Measurements from ENCODE around the gene PHACTR3.
A peak's percentile ranks its signal among the peaks of the same experiment; 100 is the strongest.

Gene PHACTR3

DNA sequence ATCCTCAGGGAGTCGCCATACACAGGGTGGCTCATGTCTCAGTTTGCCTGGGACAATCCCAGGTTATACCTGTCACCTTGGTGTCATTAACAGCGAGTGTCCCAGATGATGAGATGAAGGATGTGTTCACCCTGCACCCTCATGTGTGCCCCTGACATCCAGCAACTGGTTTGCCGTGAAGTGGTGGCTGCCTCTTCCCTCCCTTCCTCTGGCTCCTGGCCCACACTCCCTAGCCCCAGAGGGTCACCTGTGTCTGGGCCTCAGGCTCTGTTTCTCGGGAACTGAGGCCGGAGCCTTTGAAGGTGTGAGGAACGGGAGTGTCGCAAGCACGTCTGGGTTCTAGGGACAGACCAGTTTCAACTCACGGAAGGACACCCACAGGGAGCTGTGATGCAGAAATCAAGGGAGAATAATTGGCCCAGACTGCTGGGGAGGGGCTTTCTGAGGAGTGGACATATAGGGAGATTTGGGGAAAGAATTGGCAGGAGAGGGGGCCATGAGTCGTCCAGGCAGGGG, 35.8 kb upstream of the PHACTR3 start:
- no peak for DNase-seq
- no peak overlapping the region for H3K4me2 ChIP-seq (ENCODE audit: low read length)

DNA sequence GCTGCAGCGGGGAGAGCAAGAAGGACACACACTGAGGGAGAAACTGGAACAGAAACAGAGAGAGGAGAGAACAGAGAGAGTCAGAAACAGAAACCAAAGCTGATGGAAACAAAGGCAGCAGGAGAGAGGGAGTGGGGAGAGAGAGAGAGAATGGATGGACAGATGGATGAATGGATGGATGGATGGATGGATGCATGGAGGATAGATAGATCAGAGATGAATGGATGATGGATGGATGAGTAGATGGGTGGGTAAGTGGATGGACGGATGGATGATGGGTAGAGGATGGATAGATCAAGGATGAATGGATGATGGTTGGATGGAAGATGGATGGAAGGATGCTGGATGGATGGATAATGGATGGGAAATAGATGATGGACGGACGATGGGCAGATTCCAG, 35.0 kb upstream of the PHACTR3 start:
- Histone ChIP-seq H4K91ac (ENCODE audit: low read depth, low read length) (no peak overlapping the region), H3K4ac (ENCODE audit: low read depth, low read length) (no peak overlapping the region), H3K23ac (ENCODE audit: low read length) (no peak overlapping the region), H2AFZ (ENCODE audit: insufficient read depth, low read length, poor library complexity) (no peak overlapping the region), H3K4me2 (ENCODE audit: low read length) (no peak overlapping the region), H2BK5ac (ENCODE audit: low read depth, low read length, poor library complexity) (no peak overlapping the region), H3K14ac (ENCODE audit: low read length) (no peak overlapping the region), H2BK12ac (ENCODE audit: low read length) (no peak overlapping the region), H3K27me3 (ENCODE audit: insufficient read depth, low read length) (no peaks in the 10 kb centered on the region), H4K8ac (ENCODE audit: low read depth, low read length) (no peak overlapping the region), H2AK5ac (ENCODE audit: low read length) (no peak overlapping the region), H3K9ac (ENCODE audit: low read length) (no peak overlapping the region), H3K4me3 (ENCODE audit: low read depth, low read length) (no peak overlapping the region), H2BK120ac (ENCODE audit: insufficient read depth, low read length, poor library complexity) (no peak overlapping the region), H3K18ac (ENCODE audit: low read length) (no peak overlapping the region), H3K9me3 (ENCODE audit: insufficient read depth, low read depth, low read length) (peaks cover 9% of the 10 kb centered on the region), H4K12ac (ENCODE audit: low read depth, low read length) (no peak overlapping the region), H3K79me2 (ENCODE audit: control insufficient read depth, insufficient read depth, low read length, poor library complexity) (no peaks in the 10 kb centered on the region), H3K4me1 (ENCODE audit: control insufficient read depth in 1 of 2, insufficient read depth in 2 of 2, low read length in 2 of 2) (no peaks in the 10 kb centered on the region), H3K79me1 (ENCODE audit: low read length) (no peaks in the 10 kb centered on the region), H3K27ac (ENCODE audit: low read depth, low read length) (no peak overlapping the region), H3K36me3 (ENCODE audit: control insufficient read depth in 1 of 2, insufficient read depth in 2 of 2, low read length in 2 of 2) (no peaks in the 10 kb centered on the region)
- DNase-seq: no peak
- WGBS (ENCODE audit: extremely low coverage, insufficient coverage, insufficient read length): 100% methylated on average over 2 of the region's 4 CpGs

More for the DNA sequence above, 35.8 kb upstream of the PHACTR3 start:
- Histone ChIP-seq H3K79me1 (ENCODE audit: low read length) (no peaks in the 10 kb centered on the region), H2AK5ac (ENCODE audit: low read length) (no peak overlapping the region), H2BK12ac (ENCODE audit: low read length) (no peak overlapping the region), H3K14ac (ENCODE audit: low read length) (no peak overlapping the region), H3K23ac (ENCODE audit: low read length) (no peak overlapping the region), H3K9ac (ENCODE audit: low read length) (no peak overlapping the region), H4K8ac (ENCODE audit: low read depth, low read length) (no peak overlapping the region), H3K9me3 (ENCODE audit: insufficient read depth, low read depth, low read length) (peaks cover 9% of the 10 kb centered on the region), H3K4me3 (ENCODE audit: low read depth, low read length) (no peak overlapping the region), H4K12ac (ENCODE audit: low read depth, low read length) (no peak overlapping the region), H3K18ac (ENCODE audit: low read length) (no peak overlapping the region), H2BK5ac (ENCODE audit: low read depth, low read length, poor library complexity) (no peak overlapping the region), H4K91ac (ENCODE audit: low read depth, low read length) (no peak overlapping the region), H3K36me3 (ENCODE audit: control insufficient read depth in 1 of 2, insufficient read depth in 2 of 2, low read length in 2 of 2) (no peaks in the 10 kb centered on the region), H3K4ac (ENCODE audit: low read depth, low read length) (no peak overlapping the region), H3K79me2 (ENCODE audit: control insufficient read depth, insufficient read depth, low read length, poor library complexity) (no peaks in the 10 kb centered on the region), H2BK120ac (ENCODE audit: insufficient read depth, low read length, poor library complexity) (no peak overlapping the region), H3K4me1 (ENCODE audit: control insufficient read depth in 1 of 2, insufficient read depth in 2 of 2, low read length in 2 of 2) (no peaks in the 10 kb centered on the region), H3K27ac (ENCODE audit: low read depth, low read length) (no peak overlapping the region), H3K27me3 (ENCODE audit: insufficient read depth, low read length) (no peaks in the 10 kb centered on the region), H2AFZ (ENCODE audit: insufficient read depth, low read length, poor library complexity) (no peak overlapping the region)
- no CpG with 5 or more reads among the region's 10 CpGs for WGBS (ENCODE audit: extremely low coverage, insufficient coverage, insufficient read length)

DNA sequence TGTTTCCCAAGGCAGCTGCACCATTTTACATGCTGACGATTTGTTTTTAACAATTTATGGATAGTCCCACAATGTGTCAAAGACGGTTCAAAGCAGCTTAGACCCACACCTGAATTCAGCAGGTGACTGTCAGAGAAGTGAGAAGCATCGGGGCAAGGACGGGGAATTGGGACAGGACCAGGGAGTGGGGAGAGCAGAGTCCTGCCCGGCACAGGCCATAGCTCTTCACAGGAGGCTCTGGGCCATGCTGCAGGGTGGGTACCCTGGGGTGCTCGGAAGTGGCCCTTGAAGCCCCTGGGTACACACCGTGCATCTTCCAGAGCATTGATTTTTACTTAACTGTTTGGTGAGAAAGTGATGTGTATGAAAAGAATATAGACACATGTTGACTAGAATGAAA, 33.2 kb upstream of the PHACTR3 start:
- Histone ChIP-seq H3K18ac (ENCODE audit: low read length) (no peak overlapping the region), H4K91ac (ENCODE audit: low read depth, low read length) (no peak overlapping the region), H3K4me3 (ENCODE audit: low read depth, low read length) (no peak overlapping the region), H3K9ac (ENCODE audit: low read length) (no peak overlapping the region), H2BK12ac (ENCODE audit: low read length) (no peak overlapping the region), H2AFZ (ENCODE audit: insufficient read depth, low read length, poor library complexity) (no peak overlapping the region), H2BK5ac (ENCODE audit: low read depth, low read length, poor library complexity) (no peak overlapping the region), H3K27me3 (ENCODE audit: insufficient read depth, low read length) (peaks cover 10% of the 10 kb centered on the region), H3K23ac (ENCODE audit: low read length) (no peak overlapping the region), H4K12ac (ENCODE audit: low read depth, low read length) (no peak overlapping the region), H3K4ac (ENCODE audit: low read depth, low read length) (no peak overlapping the region), H3K79me2 (ENCODE audit: control insufficient read depth, insufficient read depth, low read length, poor library complexity) (no peaks in the 10 kb centered on the region), H3K4me2 (ENCODE audit: low read length) (no peak overlapping the region), H3K27ac (ENCODE audit: low read depth, low read length) (no peak overlapping the region), H3K14ac (ENCODE audit: low read length) (no peak overlapping the region), H3K9me3 (ENCODE audit: insufficient read depth, low read depth, low read length) (peaks cover 4% of the 10 kb centered on the region), H3K36me3 (ENCODE audit: control insufficient read depth in 1 of 2, insufficient read depth in 2 of 2, low read length in 2 of 2) (no peaks in the 10 kb centered on the region), H3K79me1 (ENCODE audit: low read length) (no peaks in the 10 kb centered on the region), H2AK5ac (ENCODE audit: low read length) (no peak overlapping the region), H4K8ac (ENCODE audit: low read depth, low read length) (no peak overlapping the region), H3K4me1 (ENCODE audit: control insufficient read depth in 1 of 2, insufficient read depth in 2 of 2, low read length in 2 of 2) (no peaks in the 10 kb centered on the region), H2BK120ac (ENCODE audit: insufficient read depth, low read length, poor library complexity) (no peak overlapping the region)
- no CpG with 5 or more reads among the region's 7 CpGs for WGBS (ENCODE audit: extremely low coverage, insufficient coverage, insufficient read length)
- no peak for DNase-seq

DNA sequence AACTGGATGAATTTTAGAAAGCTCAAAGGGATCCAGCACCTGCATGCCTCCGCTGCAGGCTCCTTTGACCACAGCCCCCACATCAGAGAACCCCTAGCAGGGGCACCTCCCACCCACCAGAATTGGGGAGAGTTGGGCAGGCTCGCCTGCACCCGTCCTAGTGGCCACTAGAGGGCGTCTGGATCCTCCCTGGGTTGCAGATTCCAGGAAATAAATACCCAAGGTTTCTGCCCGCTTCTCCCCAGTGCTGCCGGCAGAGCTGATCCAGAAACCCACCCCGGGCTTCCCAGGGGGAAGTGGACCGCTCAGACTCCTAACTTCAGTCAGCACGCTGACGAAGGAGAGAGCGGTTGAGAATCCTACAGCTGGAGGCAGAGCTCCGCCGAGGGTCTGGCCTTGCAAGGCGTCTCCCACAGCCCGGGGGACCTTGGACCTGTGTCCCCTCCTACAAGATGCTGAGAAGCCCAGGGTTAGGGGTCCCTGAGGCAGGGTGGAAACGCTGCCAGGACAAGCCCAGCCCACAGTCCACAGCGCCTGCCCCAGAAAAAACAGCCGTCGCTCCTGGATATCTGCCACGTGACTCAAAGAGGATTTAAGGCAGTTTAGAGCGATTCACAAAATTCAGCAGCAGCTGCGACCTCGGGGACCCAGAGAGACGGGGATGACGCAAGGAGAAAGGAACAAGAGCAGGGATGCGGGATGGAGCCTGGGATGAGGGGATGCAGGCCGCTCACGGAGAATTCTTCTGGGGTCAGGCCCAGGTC, 32.6 kb upstream of the PHACTR3 start:
- Histone ChIP-seq H4K12ac (ENCODE audit: low read depth, low read length) (no peak overlapping the region), H3K27me3 (ENCODE audit: insufficient read depth, low read length) (peaks cover 15% of the 10 kb centered on the region), H3K9me3 (ENCODE audit: insufficient read depth, low read depth, low read length) (peaks cover 4% of the 10 kb centered on the region), H4K91ac (ENCODE audit: low read depth, low read length) (no peak overlapping the region), H3K27ac (ENCODE audit: low read depth, low read length) (no peak overlapping the region), H3K9ac (ENCODE audit: low read length) (peak overlapping the region; percentile 6), H3K4me1 (ENCODE audit: control insufficient read depth in 1 of 2, insufficient read depth in 2 of 2, low read length in 2 of 2) (no peaks in the 10 kb centered on the region), H3K18ac (ENCODE audit: low read length) (no peak overlapping the region), H3K14ac (ENCODE audit: low read length) (no peak overlapping the region), H2BK12ac (ENCODE audit: low read length) (no peak overlapping the region), H2AFZ (ENCODE audit: insufficient read depth, low read length, poor library complexity) (no peak overlapping the region), H4K8ac (ENCODE audit: low read depth, low read length) (peak overlapping the region; percentile 26), H2BK5ac (ENCODE audit: low read depth, low read length, poor library complexity) (no peak overlapping the region), H3K4ac (ENCODE audit: low read depth, low read length) (no peak overlapping the region), H3K4me3 (ENCODE audit: low read depth, low read length) (no peak overlapping the region), H2AK5ac (ENCODE audit: low read length) (no peak overlapping the region), H3K36me3 (ENCODE audit: control insufficient read depth in 1 of 2, insufficient read depth in 2 of 2, low read length in 2 of 2) (no peaks in the 10 kb centered on the region), H2BK120ac (ENCODE audit: insufficient read depth, low read length, poor library complexity) (no peak overlapping the region), H3K23ac (ENCODE audit: low read length) (no peak overlapping the region), H3K4me2 (ENCODE audit: low read length) (peak overlapping the region; percentile 75), H3K79me2 (ENCODE audit: control insufficient read depth, insufficient read depth, low read length, poor library complexity) (no peaks in the 10 kb centered on the region), H3K79me1 (ENCODE audit: low read length) (no peaks in the 10 kb centered on the region)
- no CpG with 5 or more reads among the region's 28 CpGs for WGBS (ENCODE audit: extremely low coverage, insufficient coverage, insufficient read length)
- peak; percentile 18 to 60 for DNase-seq
